Measurements from ENCODE around the gene TBCC. TPM values are rescaled to one million over a fixed set of nuclear protein-coding genes. Genes with fewer than 3 reads are reported as not detected.

TBCC gene
- total RNA-seq, 1 donor from 2014 or later = 40.1 TPM

DNA sequence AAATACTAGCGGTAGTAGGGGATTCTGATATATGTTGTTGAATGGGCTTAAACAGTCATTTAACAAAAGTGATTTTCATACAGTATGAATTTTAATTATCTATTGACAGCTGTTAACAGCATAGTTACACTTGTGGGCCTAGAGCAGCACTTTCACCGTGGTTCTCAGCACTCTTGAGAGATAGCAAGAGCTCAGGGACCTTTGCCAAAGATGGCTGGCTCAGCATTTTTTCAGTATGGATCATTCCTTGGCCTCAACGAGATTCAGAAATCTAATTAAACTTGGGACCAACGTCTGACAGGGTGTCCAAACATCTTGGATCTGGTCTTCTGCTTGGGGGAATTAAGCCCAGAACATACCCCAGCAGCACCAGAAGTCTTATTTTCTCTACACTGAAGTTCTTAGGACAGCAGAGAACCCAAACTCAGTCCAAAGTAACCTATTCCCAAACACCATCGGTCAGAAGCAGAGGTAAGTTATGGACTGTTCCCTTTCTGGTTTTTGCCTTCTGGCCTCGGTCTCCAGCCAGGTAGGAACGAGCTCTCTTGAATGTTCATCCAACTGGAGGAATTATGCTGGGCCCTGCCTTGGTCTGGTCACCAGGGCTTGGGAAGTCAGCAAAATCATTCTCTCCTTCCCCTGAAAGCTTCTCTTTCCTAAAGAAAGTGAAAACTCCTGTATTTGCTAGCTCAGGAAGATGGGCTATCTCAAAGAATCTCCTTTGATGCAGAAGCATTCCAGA is 49.2 kb downstream of the TBCC start:
- Histone ChIP-seq H3K4me1 (no peaks in the 10 kb centered on the region), H2AFZ (replicated peaks) (no peak overlapping the region), H3K79me2 (ENCODE audit: low read depth) (no peaks in the 10 kb centered on the region), H3K9ac (no peak overlapping the region), H3K36me3 (no peaks in the 10 kb centered on the region), H3K4me3 (no peak overlapping the region), H3K4me2 (no peak overlapping the region), H3F3A (ENCODE audit: low read depth) (no peaks in the 10 kb centered on the region), H3K9me3 (ENCODE audit: low read depth) (no peaks in the 10 kb centered on the region), H3K27ac (no peak overlapping the region), H3K27me3 (no peaks in the 10 kb centered on the region), H4K20me1 (ENCODE audit: low read depth) (no peaks in the 10 kb centered on the region)
- Mint-ChIP-seq H3K36me3 (peaks cover 2% of the 10 kb centered on the region), H3K4me1 (no peaks in the 10 kb centered on the region), H3K27ac (no peak overlapping the region), H3K4me3 (no peak overlapping the region), H3K27me3 (ENCODE audit: insufficient read depth, low read depth) (peaks cover 2% of the 10 kb centered on the region), H3K9me3 (no peaks in the 10 kb centered on the region)
- TF ChIP-seq CTCF (IDR thresholded peaks at IDR 0.05) (no peak), EZH2phosphoT487 (IDR thresholded peaks at IDR 0.05) (no peak), EZH2 (IDR thresholded peaks at IDR 0.05) (no peak)
- no peak for DNase-seq (ENCODE audit: low spot score)

GRCh38 chr6:42694586-42694985 is 51.3 kb downstream of the TBCC start:
- no peaks in the 10 kb centered on the region for H3K36me3 ChIP-seq
- no peak overlapping the region for H3K27ac Mint-ChIP-seq
- no peaks in the 10 kb centered on the region for H4K20me1 ChIP-seq (ENCODE audit: low read depth)

More at GRCh38 chr6:42694586-42694985, 51.3 kb downstream of the TBCC start:
- Mint-ChIP-seq H3K4me1 (no peaks in the 10 kb centered on the region), H3K9me3 (no peaks in the 10 kb centered on the region), H3K4me3 (no peak overlapping the region), H3K36me3 (peaks cover 7% of the 10 kb centered on the region), H3K27me3 (ENCODE audit: insufficient read depth, low read depth) (peaks cover 2% of the 10 kb centered on the region)
- TF ChIP-seq EZH2phosphoT487 (IDR thresholded peaks at IDR 0.05) (no peak), EZH2 (IDR thresholded peaks at IDR 0.05) (no peak), CTCF (IDR thresholded peaks at IDR 0.05) (no peak)
- no peaks in the 10 kb centered on the region for H3K79me2 ChIP-seq (ENCODE audit: low read depth)
- no peak overlapping the region for H3K9ac ChIP-seq
- H3K27ac ChIP-seq = no peak overlapping the region
- H3F3A ChIP-seq (ENCODE audit: low read depth) = no peaks in the 10 kb centered on the region
- DNase-seq (ENCODE audit: low spot score) = no peak
- H3K9me3 ChIP-seq (ENCODE audit: low read depth) = no peaks in the 10 kb centered on the region
- no peak overlapping the region for H3K4me3 ChIP-seq
- H3K27me3 ChIP-seq = no peaks in the 10 kb centered on the region
- no peak overlapping the region for H3K4me2 ChIP-seq
- no peaks in the 10 kb centered on the region for H3K4me1 ChIP-seq
- no peak overlapping the region for H2AFZ ChIP-seq (replicated peaks)

Other genes with a start within 250 kb of the TBCC start
- 24.4 and 34.7 TPM in 2 replicates for gene UBR2, start 182.1 kb downstream of the TBCC start, total RNA-seq (ENCODE audit: low replicate concordance)
- gene PRPH2, start 23.5 kb downstream of the TBCC start, total RNA-seq (ENCODE audit: low replicate concordance) = 0.06 TPM in 1 of 2 replicates, not detected in the other
- gene BICRAL, start 35.9 kb upstream of the TBCC start, total RNA-seq (ENCODE audit: low replicate concordance) = 8.6 TPM in 2 replicates
- 92.0 and 106 TPM in 2 replicates for gene RPL7L1, start 133.5 kb upstream of the TBCC start, total RNA-seq (ENCODE audit: low replicate concordance)
- gene PTCRA, start 169.9 kb upstream of the TBCC start, total RNA-seq (ENCODE audit: low replicate concordance) = not detected in 2 replicates
- 38.0 and 65.4 TPM in 2 replicates for gene CNPY3, start 183.4 kb upstream of the TBCC start, total RNA-seq (ENCODE audit: low replicate concordance)
- 0.50 TPM in 1 of 2 replicates, not detected in the other for gene GNMT, start 214.7 kb upstream of the TBCC start, total RNA-seq (ENCODE audit: low replicate concordance)
- gene PEX6, start 233.1 kb upstream of the TBCC start, total RNA-seq (ENCODE audit: low replicate concordance) = 11.3 and 22.4 TPM in 2 replicates
- gene PPP2R5D, start 238.5 kb upstream of the TBCC start, total RNA-seq (ENCODE audit: low replicate concordance) = 75.0 and 103 TPM in 2 replicates